Stimulated activated CD8-positive, alpha-beta memory T cell treated with anti-CD3 and anti-CD28 coated beads, Interleukin-4, amount 100 ng/mL, for 24 hours (primary cell): ENCODE results near the gene CTNNA1.
A peak's percentile ranks its signal among the peaks of the same experiment; 100 is the strongest.
"Not testable (repeated sequence)": the region's sequence is repeated elsewhere in the genome, so short reads cannot be mapped to it uniquely, and the experiment has no call there.

Experiments
- DNase-seq: peaks from one replicate; pipeline ENCODE4 v3.0.0-alpha.2; 2020; ENCODE audit warnings: low read depth

Gene CTNNA1

GRCh38 chr5:138724470-138725146 lies 28.6 kb upstream of the CTNNA1 start:
- DNase-seq, result no peak

DNA sequence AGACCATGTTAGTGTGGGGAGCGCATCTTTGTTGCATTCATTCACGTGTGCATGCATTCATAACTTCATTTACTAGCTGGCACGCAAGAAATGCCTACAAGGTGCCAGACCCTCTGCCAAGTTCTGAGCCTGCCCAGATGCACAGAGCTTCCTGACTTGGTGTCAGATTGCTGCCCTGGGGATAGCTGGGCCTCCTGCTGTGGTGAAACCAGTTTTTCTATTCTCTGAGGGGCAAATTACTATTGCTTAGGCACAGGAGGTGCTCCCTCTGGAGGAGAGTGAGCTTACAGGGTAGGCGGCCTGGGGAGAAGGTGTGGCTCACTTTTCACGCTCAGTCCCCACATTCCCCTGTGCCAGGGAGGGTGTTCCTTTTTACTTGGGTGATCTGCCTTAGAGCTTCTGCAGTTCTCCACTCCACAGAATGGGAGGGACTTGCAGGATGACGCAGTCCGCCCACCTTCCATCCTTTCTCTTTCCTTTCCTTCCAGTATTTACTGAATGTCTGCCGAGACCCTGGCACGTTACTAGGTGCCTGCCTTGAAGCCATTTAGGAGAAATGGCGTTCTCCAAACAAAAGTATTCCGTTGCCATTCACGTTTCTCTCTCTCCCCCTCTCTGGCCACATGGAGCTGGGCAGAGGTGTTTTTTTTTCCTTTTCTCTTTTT lies 27.9 kb upstream of the CTNNA1 start:
- DNase-seq, result no peak

DNA sequence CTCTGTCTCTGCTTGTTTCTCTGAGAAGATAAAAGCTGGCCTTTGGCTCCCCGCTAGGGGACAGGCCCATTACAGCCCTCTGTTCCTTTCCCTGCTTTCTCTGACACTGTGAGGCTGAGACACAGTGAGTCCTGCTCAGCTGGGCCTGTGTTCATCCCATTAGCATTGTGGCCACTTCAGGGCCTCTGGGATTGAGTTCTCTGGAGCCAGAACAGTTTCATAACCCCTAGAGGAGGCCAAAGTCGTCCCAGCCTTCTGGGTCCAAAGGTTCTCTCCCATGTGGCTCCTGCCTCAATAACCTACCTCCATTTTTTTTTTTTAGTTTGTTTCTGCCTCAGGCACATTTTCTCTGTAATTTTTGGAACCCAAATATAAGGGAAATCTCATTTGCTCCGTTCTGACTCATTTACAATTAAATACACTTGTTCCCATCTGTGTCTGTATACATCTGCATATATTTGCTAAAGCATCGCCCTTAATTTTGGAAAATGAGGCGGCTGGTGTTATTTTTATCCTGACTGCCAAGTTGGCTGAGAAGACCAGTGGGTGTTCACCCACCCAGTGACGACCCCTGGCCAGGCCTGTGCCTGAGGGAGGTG lies 27.3 kb upstream of the CTNNA1 start:
- DNase-seq, result no peak

DNA sequence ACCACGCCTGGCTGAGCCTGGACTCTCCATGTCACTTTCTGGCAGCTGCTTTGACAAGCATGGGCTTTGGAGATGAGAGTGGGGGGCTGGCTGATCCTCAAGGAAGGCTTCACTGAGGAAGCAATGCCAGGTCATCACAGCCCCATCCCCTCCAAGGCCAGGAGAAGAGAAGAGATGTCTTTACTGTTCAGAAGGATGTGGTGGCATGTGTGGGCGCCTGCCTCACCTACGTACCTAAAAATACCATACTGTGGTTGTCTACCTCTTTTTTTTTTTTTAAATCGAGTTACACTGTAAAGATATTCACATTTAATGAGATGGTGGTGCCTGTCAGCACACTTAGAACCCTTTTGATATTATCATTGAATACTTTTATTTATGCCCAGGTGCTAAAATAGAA lies 26.4 kb upstream of the CTNNA1 start:
- peak; percentile 4 for DNase-seq

DNA sequence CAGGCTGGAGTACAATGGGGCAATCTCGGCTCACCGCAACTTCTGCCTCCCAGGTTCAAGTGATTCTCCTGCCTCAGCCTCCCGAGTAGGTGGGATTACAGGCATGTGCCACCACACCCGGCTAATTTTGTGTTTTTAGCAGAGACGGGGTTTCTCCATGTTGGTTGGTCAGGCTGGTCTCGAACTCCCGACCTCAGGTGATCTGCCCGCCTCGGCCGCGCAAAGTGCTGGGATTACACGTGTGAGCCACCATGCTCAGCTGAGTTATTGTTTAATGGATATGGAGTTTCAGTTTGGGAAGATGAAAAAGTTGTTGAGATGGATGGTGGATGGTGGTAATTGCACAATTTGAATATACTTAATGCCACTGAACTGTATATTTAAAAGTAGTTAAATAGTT lies 22.7 kb upstream of the CTNNA1 start:
- not testable (repeated sequence) for DNase-seq

DNA sequence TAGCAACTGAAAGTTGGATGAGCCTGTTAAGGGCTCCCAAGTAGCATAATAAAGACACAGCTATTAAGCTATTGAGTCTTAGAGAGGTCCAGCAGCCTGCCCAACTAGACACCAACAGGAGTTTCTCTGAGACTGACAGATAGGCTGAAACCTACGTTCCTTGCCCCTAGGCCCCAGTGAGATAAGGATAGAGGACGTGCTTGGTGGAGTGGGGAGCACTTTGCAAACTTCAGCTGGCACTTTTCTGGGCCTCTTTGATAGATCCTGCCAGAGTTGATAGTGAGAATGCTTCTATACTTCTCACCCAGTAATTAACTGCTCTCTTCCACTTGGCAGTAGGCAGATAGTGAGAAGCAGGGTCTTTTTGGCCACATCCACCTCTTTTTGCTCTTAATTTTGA lies 20.8 kb upstream of the CTNNA1 start:
- DNase-seq, result no peak

DNA sequence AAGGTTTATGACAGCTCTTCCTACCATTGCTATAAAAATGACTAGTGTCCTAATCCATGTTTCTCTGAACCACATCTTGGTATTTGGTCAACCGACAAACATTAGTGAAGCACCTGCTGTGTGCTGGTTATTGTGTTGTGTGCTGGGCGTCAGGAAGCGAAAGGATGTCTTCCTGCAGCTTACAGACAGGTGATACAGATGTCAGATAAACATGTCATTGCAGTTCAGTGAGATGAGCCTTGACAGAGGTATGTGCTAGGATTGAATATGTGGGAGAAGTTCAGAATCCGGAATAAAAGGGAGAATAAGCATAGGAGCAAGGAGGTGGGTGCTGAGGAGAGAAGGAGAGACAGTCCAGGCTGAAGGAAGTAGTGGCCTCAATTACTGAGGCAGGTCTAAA lies 20.3 kb upstream of the CTNNA1 start:
- no peak for DNase-seq

DNA sequence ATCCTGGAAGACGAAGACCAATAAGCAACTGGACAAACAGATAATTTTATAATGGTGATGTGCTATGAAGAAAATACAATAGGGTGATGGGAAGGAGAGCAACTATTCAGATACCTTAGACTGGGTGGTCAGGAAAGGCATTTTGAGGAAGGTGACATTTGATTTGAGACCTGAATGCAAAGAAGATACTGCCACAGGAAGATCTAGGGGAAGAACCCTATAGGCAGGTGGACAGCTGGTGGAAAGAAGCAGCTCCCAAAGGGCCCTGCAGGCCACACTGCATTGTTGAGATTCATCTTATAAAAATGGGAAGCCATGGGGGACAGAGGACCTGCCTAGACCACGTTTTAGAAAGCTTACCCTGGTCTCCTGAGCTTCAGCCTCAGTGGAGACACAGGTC lies 19.7 kb upstream of the CTNNA1 start:
- no peak for DNase-seq

- DNase-seq, result no peak
Observed at GRCh38 chr5:138736293-138736692, 16.9 kb upstream of the CTNNA1 start.

DNA sequence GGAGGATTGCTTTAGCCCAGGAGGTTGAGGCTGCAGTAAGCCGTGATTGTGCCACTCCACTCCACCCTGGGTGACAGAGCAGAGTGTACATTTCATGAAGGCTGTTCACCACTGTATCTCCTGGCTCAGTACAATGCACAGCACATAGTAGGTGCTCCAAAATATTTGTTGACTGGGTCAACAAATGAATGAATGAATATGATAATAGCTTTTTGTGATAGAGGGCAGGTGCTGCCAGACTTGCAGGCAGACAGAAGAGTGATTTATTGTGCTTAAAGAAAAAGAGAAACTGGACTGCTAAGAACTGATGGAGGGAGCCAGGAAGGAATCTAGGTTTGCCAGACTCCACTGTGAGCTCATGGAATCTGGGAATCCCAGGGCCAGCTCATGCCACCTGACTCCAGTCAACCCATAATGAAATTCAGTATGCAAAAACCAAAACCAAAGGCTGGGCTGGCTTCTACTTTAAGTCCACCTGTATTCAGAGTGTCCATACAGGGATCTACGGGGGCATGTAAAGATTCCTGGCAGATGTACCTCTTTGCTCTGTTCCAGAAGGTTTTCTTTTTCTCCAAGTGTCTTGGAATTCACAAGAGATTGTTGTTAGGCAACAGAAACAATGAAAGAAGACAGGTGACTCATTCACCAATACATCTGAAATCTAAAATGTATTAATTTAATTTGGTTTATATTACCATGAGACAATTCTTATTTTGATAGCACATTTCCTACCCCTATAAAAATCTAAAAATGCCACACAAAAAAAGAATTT lies 15.5 kb upstream of the CTNNA1 start:
- no peak for DNase-seq

- no peak for DNase-seq
Observed at GRCh38 chr5:138738399-138738798, 14.8 kb upstream of the CTNNA1 start.

- DNase-seq, result no peak
Observed at GRCh38 chr5:138739938-138740337, 13.3 kb upstream of the CTNNA1 start.

DNA sequence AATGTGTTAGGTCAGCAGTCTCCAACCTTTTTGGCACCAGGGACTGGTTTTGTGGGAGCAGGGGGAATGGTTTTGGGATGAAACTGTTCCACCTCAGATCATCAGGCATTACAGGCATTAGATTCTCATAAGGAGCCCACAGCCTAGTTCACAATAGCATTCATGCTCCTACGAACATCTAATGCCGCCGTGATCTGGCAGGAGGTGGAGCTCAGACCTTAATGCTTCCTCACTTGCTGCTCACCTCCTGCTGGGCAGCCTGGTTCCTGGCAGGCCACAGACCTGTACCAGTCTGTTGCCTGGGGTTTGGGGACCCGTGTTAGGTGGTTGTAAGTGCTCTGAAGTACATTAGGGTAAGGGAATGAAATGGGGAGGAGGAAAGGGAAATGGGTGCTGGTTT lies 9.7 kb upstream of the CTNNA1 start:
- no peak for DNase-seq

GRCh38 chr5:138745268-138745667 lies 8.0 kb upstream of the CTNNA1 start:
- DNase-seq, result no peak

- no peak for DNase-seq
Observed at GRCh38 chr5:138748630-138749081, 4.6 kb upstream of the CTNNA1 start.

DNA sequence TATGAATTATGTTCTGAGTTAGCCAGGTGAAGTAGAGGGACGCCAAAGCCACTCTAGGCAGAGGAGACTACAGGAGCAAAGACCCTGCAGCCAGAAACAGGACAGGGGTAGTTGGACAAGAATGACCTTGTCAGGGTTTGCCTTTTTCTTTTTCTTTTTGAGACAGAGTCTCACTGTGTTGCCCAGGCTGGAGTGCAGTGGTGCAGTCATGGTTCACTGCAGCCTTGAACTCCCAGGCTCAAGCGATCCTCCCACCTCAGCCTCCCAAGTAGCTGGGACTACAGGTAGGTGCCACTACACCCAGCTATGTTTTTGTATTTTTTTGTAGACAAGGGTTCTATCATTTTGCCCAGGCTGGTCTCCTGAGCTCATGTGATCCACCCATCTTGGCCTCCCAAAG lies 1.9 kb upstream of the CTNNA1 start:
- not testable (repeated sequence) for DNase-seq

- no peak for DNase-seq
Observed at GRCh38 chr5:138752341-138752950, 779 bp upstream of the CTNNA1 start.

DNA sequence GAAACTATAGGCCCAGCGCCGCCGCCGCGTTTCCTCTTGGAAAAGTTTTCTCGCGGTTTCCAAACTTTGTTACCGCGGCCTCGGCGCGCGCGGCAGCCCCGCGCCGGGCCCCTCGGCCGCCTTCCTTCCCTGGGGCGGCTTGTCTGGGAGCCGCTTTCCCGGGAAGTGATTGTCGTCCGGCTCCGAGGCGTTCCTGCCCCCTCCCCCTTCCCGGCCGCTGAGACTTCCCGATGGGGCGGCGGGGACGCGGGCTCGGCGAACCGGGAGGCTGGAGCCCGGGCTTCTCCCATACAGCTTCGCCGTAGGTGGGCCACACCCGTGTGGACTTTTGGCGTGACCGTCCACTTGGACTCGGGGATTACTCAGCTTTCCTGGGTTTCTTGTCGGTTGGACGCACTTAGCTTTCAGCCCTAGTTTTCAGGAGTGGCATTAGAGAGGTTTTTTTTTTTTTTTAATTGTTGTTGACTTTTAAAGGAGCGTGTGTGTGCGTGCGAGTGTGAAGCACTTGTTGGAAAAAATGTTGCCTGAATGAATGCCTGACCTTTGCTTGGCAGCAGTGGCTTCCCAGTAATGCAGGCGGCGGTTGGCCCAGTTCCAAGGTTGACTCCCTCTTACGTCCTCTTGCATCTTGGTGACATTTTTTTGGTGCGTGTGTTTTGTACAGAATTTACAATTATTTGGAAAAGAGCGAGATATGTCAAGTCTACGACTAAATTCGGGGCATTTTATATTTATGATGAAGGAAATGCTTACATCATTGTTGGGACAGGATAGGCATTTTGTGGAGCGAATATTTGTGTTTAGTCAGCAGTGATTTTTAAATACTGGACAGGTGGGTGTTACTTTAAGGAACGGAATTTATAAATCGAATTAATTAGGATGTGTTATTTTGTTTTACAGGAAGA lies 821 bp downstream of the CTNNA1 start:
- DNase-seq, result peak; percentile 31

- DNase-seq, result no peak
Observed at GRCh38 chr5:138754699-138755057, 1.5 kb downstream of the CTNNA1 start.

DNA sequence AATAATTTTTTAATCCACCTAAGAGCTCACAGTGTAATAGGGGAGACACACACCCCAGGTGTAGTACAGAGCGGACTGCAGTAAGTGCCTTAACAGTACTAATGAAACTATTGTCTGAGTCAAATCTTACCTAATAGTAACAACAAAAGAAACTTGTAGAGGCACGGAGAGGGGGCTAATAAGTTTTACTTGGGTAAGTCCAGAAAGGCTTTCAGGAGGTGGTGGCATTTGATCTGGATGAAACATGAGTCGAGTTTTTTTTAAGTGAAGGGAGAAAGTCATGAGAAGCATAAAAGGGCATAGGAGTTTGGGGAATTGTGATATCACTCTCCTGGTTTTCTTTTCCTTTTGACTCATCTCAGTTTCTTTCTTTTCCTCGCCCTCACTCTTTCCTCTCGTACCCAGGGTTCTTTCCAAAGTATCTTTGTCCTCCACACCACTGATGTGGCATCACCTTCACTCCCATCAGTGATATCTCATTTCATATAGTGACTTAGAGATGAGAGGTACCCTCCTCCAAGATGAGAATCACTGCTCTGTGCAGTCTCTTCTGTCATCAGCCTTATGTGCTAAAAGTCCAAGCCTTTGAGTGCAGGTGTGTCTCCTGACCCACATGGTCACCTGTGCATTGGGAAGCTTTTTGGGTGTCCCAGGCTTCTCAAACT lies 2.0 kb downstream of the CTNNA1 start:
- no peak for DNase-seq
